ENCODE data around the gene ZCCHC7.

Gene ZCCHC7

GRCh38 chr9:37241340-37241739, 121.0 kb downstream of the ZCCHC7 start:
- Histone ChIP-seq H3K27me3 (ENCODE audit: insufficient read depth, low read depth) (no peaks in the 10 kb centered on the region), H3K9ac (no peak overlapping the region), H3K4me1 (ENCODE audit: low read depth, poor library complexity, severe bottlenecking) (no peaks in the 10 kb centered on the region), H3K36me3 (ENCODE audit: insufficient read depth) (no peaks in the 10 kb centered on the region), H2AFZ (ENCODE audit: low read depth) (no peak overlapping the region), H3K27ac (no peak overlapping the region), H3K79me2 (ENCODE audit: insufficient read depth, low read depth) (no peaks in the 10 kb centered on the region), H3K4me3 (IDR thresholded peaks at IDR 0.05; ENCODE audit: insufficient read depth, low read depth, low read length) (no peak overlapping the region), H3K4me2 (no peak overlapping the region), H4K20me1 (ENCODE audit: insufficient read depth) (0 out of 2 replicates have a peak, but pooled peaks cover 3% of the 10 kb centered on the region)
- TF ChIP-seq, protein P1, sequence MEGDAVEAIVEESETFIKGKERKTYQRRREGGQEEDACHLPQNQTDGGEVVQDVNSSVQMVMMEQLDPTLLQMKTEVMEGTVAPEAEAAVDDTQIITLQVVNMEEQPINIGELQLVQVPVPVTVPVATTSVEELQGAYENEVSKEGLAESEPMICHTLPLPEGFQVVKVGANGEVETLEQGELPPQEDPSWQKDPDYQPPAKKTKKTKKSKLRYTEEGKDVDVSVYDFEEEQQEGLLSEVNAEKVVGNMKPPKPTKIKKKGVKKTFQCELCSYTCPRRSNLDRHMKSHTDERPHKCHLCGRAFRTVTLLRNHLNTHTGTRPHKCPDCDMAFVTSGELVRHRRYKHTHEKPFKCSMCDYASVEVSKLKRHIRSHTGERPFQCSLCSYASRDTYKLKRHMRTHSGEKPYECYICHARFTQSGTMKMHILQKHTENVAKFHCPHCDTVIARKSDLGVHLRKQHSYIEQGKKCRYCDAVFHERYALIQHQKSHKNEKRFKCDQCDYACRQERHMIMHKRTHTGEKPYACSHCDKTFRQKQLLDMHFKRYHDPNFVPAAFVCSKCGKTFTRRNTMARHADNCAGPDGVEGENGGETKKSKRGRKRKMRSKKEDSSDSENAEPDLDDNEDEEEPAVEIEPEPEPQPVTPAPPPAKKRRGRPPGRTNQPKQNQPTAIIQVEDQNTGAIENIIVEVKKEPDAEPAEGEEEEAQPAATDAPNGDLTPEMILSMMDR (conservative IDR thresholded peaks at IDR 0.05; ENCODE audit: low read depth, low read length): no peak

- Histone ChIP-seq H3K9ac (no peak overlapping the region), H3K4me3 (IDR thresholded peaks at IDR 0.05; ENCODE audit: insufficient read depth, low read depth, low read length) (no peak overlapping the region), H3K4me1 (ENCODE audit: low read depth, poor library complexity, severe bottlenecking) (no peaks in the 10 kb centered on the region), H2AFZ (ENCODE audit: low read depth) (no peak overlapping the region), H3K4me2 (no peak overlapping the region), H3K27me3 (ENCODE audit: insufficient read depth, low read depth) (no peaks in the 10 kb centered on the region), H3K79me2 (ENCODE audit: insufficient read depth, low read depth) (no peaks in the 10 kb centered on the region), H4K20me1 (ENCODE audit: insufficient read depth) (0 out of 2 replicates have a peak, but pooled peaks cover 3% of the 10 kb centered on the region), H3K36me3 (ENCODE audit: insufficient read depth) (no peaks in the 10 kb centered on the region), H3K27ac (no peak overlapping the region)
- TF ChIP-seq, protein P1 (conservative IDR thresholded peaks at IDR 0.05; ENCODE audit: low read depth, low read length): no peak
These were observed 121.7 kb downstream of the ZCCHC7 start for GRCh38 chr9:37242089-37242488.

DNA sequence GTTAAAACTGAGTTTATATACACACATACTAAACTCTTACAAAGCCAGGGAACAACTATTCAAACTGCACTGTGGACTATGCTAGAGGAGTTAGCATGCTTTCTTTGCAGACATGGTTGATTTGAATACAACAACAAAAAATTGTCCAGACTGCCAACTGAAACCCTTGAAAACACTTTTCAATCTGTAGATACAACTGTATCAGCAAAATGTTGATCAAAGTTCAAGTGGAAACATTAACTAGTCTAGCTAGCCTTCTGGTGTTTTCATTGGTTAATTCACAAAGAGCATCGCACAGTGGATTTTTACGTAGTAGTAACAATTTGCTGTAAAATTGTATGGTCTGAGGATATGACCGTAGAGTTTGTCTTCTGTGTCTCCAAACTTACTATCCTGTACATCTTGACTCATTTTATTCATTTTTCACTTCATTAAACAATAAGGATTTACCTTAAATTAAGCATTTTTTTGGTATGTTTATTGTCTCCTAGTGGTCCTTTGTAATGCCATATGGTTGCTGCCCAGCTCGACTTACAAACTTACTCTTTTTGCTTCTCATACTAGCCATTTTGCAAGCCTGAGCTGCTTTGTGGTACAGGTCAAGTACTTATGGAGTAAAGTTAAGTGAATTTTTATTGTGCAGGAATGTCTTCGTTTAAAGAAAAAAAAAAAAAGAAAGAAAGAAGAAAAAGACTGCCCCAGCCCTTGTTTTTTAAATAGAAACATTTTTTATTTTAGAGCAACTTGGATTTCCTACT, 123.4 kb downstream of the ZCCHC7 start:
- Histone ChIP-seq H3K27me3 (ENCODE audit: insufficient read depth, low read depth) (no peaks in the 10 kb centered on the region), H2AFZ (ENCODE audit: low read depth) (no peak overlapping the region), H4K20me1 (ENCODE audit: insufficient read depth) (0 out of 2 replicates have a peak, but pooled peaks cover 3% of the 10 kb centered on the region), H3K4me3 (IDR thresholded peaks at IDR 0.05; ENCODE audit: insufficient read depth, low read depth, low read length) (no peak overlapping the region), H3K9ac (no peak overlapping the region), H3K4me1 (ENCODE audit: low read depth, poor library complexity, severe bottlenecking) (no peaks in the 10 kb centered on the region), H3K79me2 (ENCODE audit: insufficient read depth, low read depth) (no peaks in the 10 kb centered on the region), H3K27ac (no peak overlapping the region), H3K4me2 (no peak overlapping the region), H3K36me3 (ENCODE audit: insufficient read depth) (no peaks in the 10 kb centered on the region)
- TF ChIP-seq, protein P1 (conservative IDR thresholded peaks at IDR 0.05; ENCODE audit: low read depth, low read length): no peak

DNA sequence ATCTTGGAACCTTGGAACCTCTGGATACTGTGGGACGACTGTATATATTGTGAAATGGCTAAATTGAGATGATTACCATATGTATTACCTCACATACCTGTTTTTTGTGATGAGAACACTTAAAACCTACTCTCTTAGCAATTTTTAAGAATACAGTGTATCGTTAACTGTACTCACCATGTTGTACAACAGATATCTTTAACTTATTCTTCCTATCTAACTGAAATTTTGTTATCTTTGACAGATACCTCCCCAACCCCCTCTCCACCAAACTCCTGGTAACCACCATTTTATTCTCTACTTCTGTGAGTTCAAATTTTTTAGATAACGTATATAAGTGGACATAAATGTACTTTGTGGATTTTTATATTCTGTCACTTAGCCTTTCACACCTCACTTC, 126.5 kb downstream of the ZCCHC7 start:
- Histone ChIP-seq H3K27me3 (ENCODE audit: insufficient read depth, low read depth) (no peaks in the 10 kb centered on the region), H3K4me2 (no peak overlapping the region), H3K27ac (no peak overlapping the region), H3K79me2 (ENCODE audit: insufficient read depth, low read depth) (no peaks in the 10 kb centered on the region), H3K4me1 (ENCODE audit: low read depth, poor library complexity, severe bottlenecking) (no peaks in the 10 kb centered on the region), H3K9ac (no peak overlapping the region), H3K36me3 (ENCODE audit: insufficient read depth) (no peaks in the 10 kb centered on the region), H3K4me3 (IDR thresholded peaks at IDR 0.05; ENCODE audit: insufficient read depth, low read depth, low read length) (no peak overlapping the region), H4K20me1 (ENCODE audit: insufficient read depth) (no peaks in the 10 kb centered on the region), H2AFZ (ENCODE audit: low read depth) (no peak overlapping the region)
- TF ChIP-seq, protein P1 (conservative IDR thresholded peaks at IDR 0.05; ENCODE audit: low read depth, low read length): no peak
